Measurements from ENCODE around the gene IPP. TPM values are rescaled to one million over a fixed set of nuclear protein-coding genes. Genes with fewer than 3 reads are reported as not detected.

Gene IPP
- 7.0 and 10.9 TPM in 2 replicates for total RNA-seq

DNA sequence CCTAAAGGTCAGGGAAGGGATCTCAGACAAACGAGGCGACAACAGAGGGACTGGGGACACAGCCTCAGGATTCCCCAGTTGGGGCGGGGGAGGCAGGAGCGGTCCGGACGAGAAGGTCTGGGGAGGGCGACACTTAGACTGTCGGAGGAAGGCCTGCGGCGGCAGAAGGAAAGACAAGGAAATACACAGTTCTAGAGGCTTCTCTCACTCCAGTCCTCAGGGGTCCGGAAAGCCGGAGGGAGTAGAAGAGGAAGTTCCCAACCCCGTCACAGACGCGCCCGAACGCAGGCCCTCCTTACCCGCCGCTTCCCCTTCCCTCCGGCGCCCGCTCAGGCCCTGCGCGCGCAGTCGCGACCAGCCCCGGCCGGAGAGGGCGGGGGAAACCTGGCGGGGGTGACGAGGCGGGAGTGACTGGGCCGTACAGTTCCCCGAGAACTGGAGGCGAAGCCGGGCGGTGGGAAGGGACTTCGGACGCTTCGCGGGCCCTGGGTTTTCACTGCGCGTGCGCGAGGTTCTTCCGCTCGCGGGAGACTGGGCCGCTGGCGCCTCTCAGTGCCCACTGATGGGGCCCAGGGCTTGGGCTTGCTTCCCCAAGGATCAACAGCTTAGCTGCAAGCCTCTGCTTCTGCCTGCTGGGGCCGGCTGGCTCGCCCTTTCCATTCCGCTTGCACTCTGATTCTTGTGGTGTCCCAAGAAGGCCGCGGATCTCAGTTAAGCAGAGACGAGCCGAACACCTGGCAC is at the start of gene IPP:
Gene IPP (minus strand): TSS at position 356 of the 741 bp plus-strand sequence. CDS start 4,242 bp downstream, outside the sequence.

DNA sequence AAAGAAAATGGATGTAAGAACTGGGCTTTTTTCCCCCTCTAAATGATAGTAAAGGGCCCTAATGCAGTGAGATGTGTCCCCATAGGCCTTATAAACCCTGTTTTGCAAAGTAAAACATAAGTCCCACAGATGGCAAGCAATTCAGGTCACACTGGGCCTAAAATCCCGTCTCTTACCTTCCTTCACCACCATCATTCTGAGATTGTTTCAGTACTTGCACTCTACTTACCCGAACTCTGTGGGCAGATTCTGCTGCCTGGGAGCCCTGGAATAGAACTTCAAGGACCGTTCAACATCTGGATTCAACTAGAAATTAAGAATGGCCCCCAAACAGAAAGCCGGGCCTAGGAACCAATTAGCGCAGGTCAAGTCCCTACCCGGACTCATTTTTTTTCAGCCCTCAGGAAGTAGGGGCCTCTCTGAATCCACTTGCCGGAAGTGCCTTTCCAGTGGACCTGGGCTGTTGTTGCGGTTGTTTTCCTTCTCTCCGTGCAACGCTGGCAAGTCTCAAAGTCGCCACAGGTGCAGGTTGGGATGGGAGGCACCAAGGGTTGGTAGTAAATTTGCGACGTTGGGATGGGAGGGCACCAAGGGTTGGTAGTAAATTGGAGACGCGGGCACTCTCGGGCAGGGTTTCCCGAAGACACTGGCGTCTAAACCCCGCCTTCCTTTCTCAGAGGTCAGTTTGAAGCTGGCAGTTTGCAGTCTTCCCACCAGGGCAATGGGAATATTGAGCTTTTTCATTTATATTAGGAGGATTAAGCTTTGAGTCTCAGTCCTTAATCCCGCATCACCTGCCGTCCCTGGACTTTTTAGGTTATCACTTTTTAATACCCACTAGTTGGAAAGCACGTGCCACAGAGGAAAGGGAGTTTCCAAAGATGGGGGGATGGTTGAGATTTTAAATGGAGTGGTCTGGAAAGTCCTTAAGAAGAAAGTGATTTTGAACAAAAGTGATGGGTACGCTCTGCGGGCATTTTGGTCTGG is 62.4 kb downstream of the IPP start, which contains the start of gene TMEM69:
Gene TMEM69 (plus strand): TSS at position 428 of the 987 bp plus-strand sequence. CDS start 2,888 bp downstream, outside the sequence.

DNA sequence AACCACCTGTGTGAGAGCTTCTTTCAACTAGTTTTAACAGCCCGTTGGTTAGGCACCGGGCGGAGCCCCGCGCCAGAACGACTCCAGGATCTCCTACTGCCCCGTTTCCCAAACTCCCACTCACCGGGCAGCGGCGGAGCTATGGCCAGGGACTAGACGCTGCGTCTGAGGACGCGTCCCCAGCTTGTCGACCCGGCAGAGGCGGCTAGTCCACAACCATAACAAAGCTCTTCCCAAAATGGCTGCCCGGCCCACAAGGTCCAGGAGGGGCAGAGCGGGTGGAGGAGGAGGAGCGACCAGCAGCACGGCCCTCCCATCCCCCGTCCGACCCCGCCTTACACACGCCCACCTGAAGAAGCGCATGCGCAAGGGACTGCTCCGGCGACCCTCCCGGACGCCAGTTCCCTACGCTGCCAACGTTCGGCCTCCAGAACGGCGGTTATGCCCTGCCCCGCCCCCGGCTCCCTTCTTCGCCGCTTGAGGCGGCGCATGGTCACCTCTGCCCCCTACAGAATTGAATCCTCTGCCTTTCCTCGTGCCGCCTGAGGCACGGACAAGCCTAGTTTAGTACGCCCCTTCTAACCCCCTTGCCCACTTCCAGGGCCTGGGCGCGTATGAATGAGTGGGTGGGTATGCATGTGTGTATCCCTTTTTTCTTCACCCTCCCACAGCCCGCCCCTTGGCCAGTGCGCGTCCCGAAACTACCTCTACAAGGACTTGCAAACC is 64.0 kb downstream of the IPP start, which contains the start of gene GPBP1L1:
Gene GPBP1L1 (minus strand): TSS at position 246 of the 726 bp plus-strand sequence. CDS start 27,446 bp downstream, outside the sequence.

Other genes with a start within 250 kb of the IPP start
- 354 and 407 TPM in 2 replicates for gene PRDX1, start 228.8 kb downstream of the IPP start, total RNA-seq
- 113 and 140 TPM in 2 replicates for gene AKR1A1, start 199.8 kb downstream of the IPP start, total RNA-seq
- gene NASP, start 166.6 kb downstream of the IPP start, total RNA-seq: 39.3 and 56.9 TPM in 2 replicates
- gene CCDC17, start 126.6 kb downstream of the IPP start, total RNA-seq: 1.5 and 2.2 TPM in 2 replicates
- gene GPBP1L1, start 64.1 kb downstream of the IPP start, total RNA-seq: 58.4 and 90.9 TPM in 2 replicates
- 21.1 and 23.9 TPM in 2 replicates for gene TMEM69, start 62.5 kb downstream of the IPP start, total RNA-seq
- gene MAST2, start 53.0 kb upstream of the IPP start, total RNA-seq: 21.3 and 31.1 TPM in 2 replicates